Naive thymus-derived CD8-positive, alpha-beta T cell (primary cell): ENCODE data around the gene ST7. TPM values are rescaled to one million over a fixed set of nuclear protein-coding genes. Genes with fewer than 3 reads are reported as not detected.
A peak's percentile ranks its signal among the peaks of the same experiment; 100 is the strongest.

Experiments
- ATAC-seq, 2 donors: fragments of 150-1000 bp; cut with Tn5 transposase in 1 of 2; sonication (Bioruptor Pico), chemical (Tn5 transposase) in 1 of 2; 1 replicate in 1 of 2; 2 replicates in 1 of 2; pipeline ENCODE4 v1.10.0; 2021; ENCODE audit warnings: mild to moderate bottlenecking in 2 of 2, moderate library complexity in 2 of 2
- POLR2A ChIA-PET: fragments of 350-600 bp; sonication (Branson Sonifier 250); formaldehyde crosslinking; loops from one replicate; lab custom pipeline; 2021; ENCODE audit warnings: antibody characterized with exemption; lab: Charles Lee
- DNase-seq, 10 donors: peaks; one replicate each; pipeline versions ENCODE4 v3.0.0 to v3.0.0-alpha.2; 2020 to 2022
- H3K27ac Mint-ChIP-seq, 10 donors: one replicate each; pipeline ENCODE4 v1.8.0; 2020 to 2022; ENCODE audit warnings: mild to moderate bottlenecking in 10 of 10, mixed read lengths in 10 of 10, moderate library complexity in 4 of 10, inconsistent platforms in 1 of 10
- H3K27me3 Mint-ChIP-seq, 5 donors: one replicate each; pipeline ENCODE4 v1.8.0; 2021 to 2022; ENCODE audit warnings: mixed read lengths in 5 of 5
- H3K36me3 Mint-ChIP-seq, 3 donors: one replicate each; pipeline ENCODE4 v1.8.0; 2020 to 2022; ENCODE audit warnings: mixed read lengths in 3 of 3, mild to moderate bottlenecking in 2 of 3, inconsistent platforms in 1 of 3
- H3K4me1 Mint-ChIP-seq, 4 donors: one replicate each; pipeline ENCODE4 v1.8.0; 2021 to 2022; ENCODE audit warnings: mixed read lengths in 4 of 4
- H3K4me3 Mint-ChIP-seq, 10 donors: one replicate each; pipeline ENCODE4 v1.8.0; 2020 to 2022; ENCODE audit warnings: mild to moderate bottlenecking in 10 of 10, mixed read lengths in 10 of 10, moderate library complexity in 6 of 10, inconsistent platforms in 1 of 10
- H3K9me3 Mint-ChIP-seq, 9 donors: one replicate each; pipeline ENCODE4 v1.8.0; 2020 to 2022; ENCODE audit warnings: mixed read lengths in 9 of 9, mild to moderate bottlenecking in 3 of 9, inconsistent platforms in 1 of 9, moderate library complexity in 1 of 9
- polyA plus RNA-seq, 3 donors: library from polyadenylated mRNA; unstranded; fragments of 300-500 nt; fragmentation: Illumina TruSeq; gene quantifications; one replicate each; pipeline ENCODE4 v1.2.3, GENCODE V29; 2021
- total RNA-seq, 8 experiments: library from RNA in 2 of 8; stranded (reverse) in 2 of 8; gene quantifications; one replicate each; pipeline ENCODE4 v1.2.3 and lab custom pipeline; 2021 to 2026

Gene ST7
- total and polyA plus RNA-seq, 5 experiments from 2014 or later: 1.3 to 5.3 (median 3.0) TPM

GRCh38 chr7:117163101-117163500 is 209.8 kb downstream of the ST7 start:
- Mint-ChIP-seq H3K36me3 (no peaks in the 10 kb centered on the region), H3K9me3 (no peaks in the 10 kb centered on the region), H3K27ac (no peak overlapping the region), H3K4me1 (no peaks in the 10 kb centered on the region), H3K4me3 (no peak overlapping the region), H3K27me3 (no peaks in the 10 kb centered on the region)
- no peak for DNase-seq
- POLR2A ChIA-PET: no interaction called here
- ATAC-seq: no peak

- Mint-ChIP-seq H3K4me1 (no peaks in the 10 kb centered on the region), H3K27ac (no peak overlapping the region), H3K4me3 (no peak overlapping the region), H3K9me3 (no peaks in the 10 kb centered on the region), H3K27me3 (no peaks in the 10 kb centered on the region), H3K36me3 (no peaks in the 10 kb centered on the region)
- ATAC-seq (no peak), DNase-seq (no peak)
- POLR2A ChIA-PET: no interaction called here
Observed at GRCh38 chr7:117164620-117165019, 211.3 kb downstream of the ST7 start.

DNA sequence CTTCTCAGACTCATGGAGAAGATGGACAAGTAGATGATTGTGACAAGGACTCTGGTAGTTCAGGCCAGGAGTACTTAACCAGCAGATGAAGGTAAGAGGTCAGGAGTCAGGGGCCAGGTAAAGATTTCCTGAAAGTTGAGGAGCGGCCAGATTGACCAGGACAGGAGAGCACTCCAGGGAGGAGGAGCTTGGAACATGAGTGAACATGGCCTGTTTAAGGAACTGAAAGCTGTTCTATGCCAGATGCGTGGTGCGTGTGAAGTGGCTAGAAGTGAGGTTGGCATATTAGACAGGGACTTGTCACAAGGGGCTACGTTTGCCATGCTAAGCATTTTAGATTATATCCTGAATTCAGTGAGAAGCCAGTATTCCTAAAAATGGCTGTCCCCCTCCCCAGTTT is 212.4 kb downstream of the ST7 start:
- H3K27me3 Mint-ChIP-seq: no peaks in the 10 kb centered on the region
- POLR2A ChIA-PET: no interaction called here
- H3K4me1 Mint-ChIP-seq: no peaks in the 10 kb centered on the region
- H3K36me3 Mint-ChIP-seq: no peaks in the 10 kb centered on the region
- H3K9me3 Mint-ChIP-seq: no peaks in the 10 kb centered on the region
- no peak overlapping the region for H3K27ac Mint-ChIP-seq
- H3K4me3 Mint-ChIP-seq: no peak overlapping the region
- ATAC-seq (no peak), DNase-seq (no peak)

DNA sequence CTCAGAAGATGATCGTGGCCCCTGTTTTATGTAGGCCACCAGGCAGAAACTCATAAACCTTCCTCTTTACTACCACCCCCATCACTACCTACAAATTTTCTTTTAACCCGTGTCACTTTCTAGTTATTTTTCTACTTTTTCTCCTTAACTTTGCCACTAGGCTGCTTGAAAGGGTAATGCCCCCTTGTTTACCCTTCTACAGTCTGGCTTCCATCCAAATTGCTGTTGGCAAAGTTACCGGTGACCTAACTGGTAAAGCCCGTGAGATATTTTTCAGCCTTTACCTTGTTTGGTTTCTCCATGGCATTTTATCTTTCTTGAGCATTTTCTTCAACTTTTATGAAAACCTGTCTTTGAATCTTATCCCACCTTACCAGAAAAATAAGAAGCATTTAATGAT is 216.6 kb downstream of the ST7 start:
- DNase-seq (no peak), ATAC-seq (no peak)
- Mint-ChIP-seq H3K27me3 (no peaks in the 10 kb centered on the region), H3K9me3 (no peaks in the 10 kb centered on the region), H3K4me1 (no peaks in the 10 kb centered on the region), H3K4me3 (no peak overlapping the region), H3K27ac (no peak overlapping the region), H3K36me3 (peaks cover 6 to 22% (median 17%) of the 10 kb centered on the region in 3 donors)
- POLR2A ChIA-PET: no interaction called here

DNA sequence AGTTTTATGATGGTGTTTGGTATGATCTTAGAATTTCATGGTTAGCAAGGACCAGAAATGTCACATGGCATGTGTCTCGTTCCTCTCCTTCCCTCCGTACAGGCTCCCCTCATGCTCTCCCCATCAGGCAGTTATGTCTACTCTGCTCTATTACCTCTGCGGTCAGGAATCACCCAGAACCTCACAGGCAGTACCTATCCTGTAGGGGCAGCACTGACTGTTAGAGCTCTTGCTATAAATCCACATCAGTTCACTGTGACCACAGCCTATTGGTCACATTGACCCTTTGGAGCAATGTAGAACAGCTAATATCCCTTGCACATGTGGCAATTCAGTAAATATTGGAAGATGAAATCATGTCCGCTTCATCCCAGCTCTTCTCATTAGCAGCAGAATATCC is 217.8 kb downstream of the ST7 start:
- Mint-ChIP-seq H3K36me3 (peaks cover 6 to 22% (median 20%) of the 10 kb centered on the region in 3 donors), H3K27me3 (no peaks in the 10 kb centered on the region), H3K4me3 (no peak overlapping the region), H3K9me3 (no peaks in the 10 kb centered on the region), H3K27ac (peak overlapping the region in 1 of 10 donors; percentile 48), H3K4me1 (no peaks in the 10 kb centered on the region)
- DNase-seq (no peak), ATAC-seq (no peak)
- POLR2A ChIA-PET: no interaction called here

- POLR2A ChIA-PET: no interaction called here
Observed at GRCh38 chr7:117172283-117172682, 219.0 kb downstream of the ST7 start.

GRCh38 chr7:117173035-117173770 is 219.9 kb downstream of the ST7 start:
- no peaks in the 10 kb centered on the region for H3K27me3 Mint-ChIP-seq
- ATAC-seq (no peak), DNase-seq (no peak)
- peaks cover 6 to 25% (median 20%) of the 10 kb centered on the region in 3 donors for H3K36me3 Mint-ChIP-seq
- POLR2A ChIA-PET: no interaction called here
- no peak overlapping the region for H3K4me3 Mint-ChIP-seq
- H3K4me1 Mint-ChIP-seq: no peaks in the 10 kb centered on the region
- no peak overlapping the region for H3K27ac Mint-ChIP-seq
- H3K9me3 Mint-ChIP-seq: no peaks in the 10 kb centered on the region

More at GRCh38 chr7:117172283-117172682, 219.0 kb downstream of the ST7 start:
- Mint-ChIP-seq H3K9me3 (no peaks in the 10 kb centered on the region), H3K27me3 (no peaks in the 10 kb centered on the region), H3K4me3 (no peak overlapping the region), H3K36me3 (peaks cover 6 to 22% (median 20%) of the 10 kb centered on the region in 3 donors), H3K27ac (no peak overlapping the region), H3K4me1 (no peaks in the 10 kb centered on the region)
- DNase-seq (no peak), ATAC-seq (no peak)

DNA sequence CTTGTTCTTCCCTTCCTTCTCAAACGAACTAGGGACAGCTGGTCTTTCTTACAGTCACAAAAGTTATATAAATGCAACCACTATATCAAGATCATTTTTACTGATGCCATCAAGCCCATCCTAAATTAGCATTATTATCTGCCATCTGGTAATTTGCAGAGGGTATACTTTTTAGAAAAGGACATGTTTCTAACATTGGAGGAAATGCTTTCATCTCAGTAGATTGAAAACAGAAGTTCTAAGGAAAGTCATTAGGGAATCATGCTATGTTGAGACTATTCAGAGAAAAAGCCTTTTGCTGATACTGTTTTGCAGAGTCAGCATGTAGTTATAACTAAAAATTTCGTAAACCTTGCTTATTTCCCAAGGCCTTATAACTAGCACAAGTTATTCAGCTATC is 222.9 kb downstream of the ST7 start:
- ATAC-seq: no peak
- peaks cover 0 to 3% (median 0%) of the 10 kb centered on the region in 4 donors for H3K4me1 Mint-ChIP-seq

GRCh38 chr7:117178600-117178999 is 225.3 kb downstream of the ST7 start:
- Mint-ChIP-seq H3K27ac (no peak overlapping the region), H3K36me3 (peaks cover 4 to 8% (median 7%) of the 10 kb centered on the region in 3 donors), H3K4me1 (peaks cover 0 to 3% (median 0%) of the 10 kb centered on the region in 4 donors), H3K9me3 (no peaks in the 10 kb centered on the region), H3K4me3 (no peak overlapping the region), H3K27me3 (no peaks in the 10 kb centered on the region)
- DNase-seq (no peak), ATAC-seq (no peak)
- POLR2A ChIA-PET: no interaction called here

More for the DNA sequence above, 222.9 kb downstream of the ST7 start:
- POLR2A ChIA-PET: no interaction called here
- no peak overlapping the region for H3K27ac Mint-ChIP-seq
- H3K36me3 Mint-ChIP-seq: peaks cover 3 to 21% (median 19%) of the 10 kb centered on the region in 3 donors
- no peak overlapping the region for H3K4me3 Mint-ChIP-seq
- no peaks in the 10 kb centered on the region for H3K9me3 Mint-ChIP-seq
- no peaks in the 10 kb centered on the region for H3K27me3 Mint-ChIP-seq
- DNase-seq: no peak

DNA sequence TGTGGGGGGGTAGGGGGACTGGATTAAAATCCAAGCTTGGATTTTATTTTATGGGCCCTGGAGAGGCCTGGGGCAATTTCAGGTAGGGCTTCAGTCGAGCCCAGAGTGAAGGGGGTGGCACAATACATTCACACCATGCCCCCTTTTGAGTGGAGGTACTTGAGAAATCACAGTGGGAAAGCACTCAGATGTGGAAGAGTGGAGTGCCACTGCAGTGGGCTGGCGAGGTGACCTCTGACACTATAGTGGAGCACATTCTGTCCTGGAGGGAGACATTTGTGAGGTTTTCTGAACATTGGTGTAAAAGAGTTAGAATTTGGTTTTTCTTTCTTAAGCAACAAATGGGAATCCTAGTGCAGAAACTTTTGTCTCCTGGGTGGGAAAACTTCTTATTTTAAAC is 226.4 kb downstream of the ST7 start:
- H3K27me3 Mint-ChIP-seq: no peaks in the 10 kb centered on the region
- DNase-seq (no peak), ATAC-seq (no peak)
- H3K36me3 Mint-ChIP-seq: peaks cover 3 to 10% (median 4%) of the 10 kb centered on the region in 3 donors
- H3K4me3 Mint-ChIP-seq: no peak overlapping the region
- peaks cover 0 to 3% (median 0%) of the 10 kb centered on the region in 4 donors for H3K4me1 Mint-ChIP-seq
- H3K27ac Mint-ChIP-seq: peak overlapping the region in 1 of 10 donors; percentile 26
- H3K9me3 Mint-ChIP-seq: no peaks in the 10 kb centered on the region
- POLR2A ChIA-PET: no interaction called here

- Mint-ChIP-seq H3K27ac (no peak overlapping the region), H3K36me3 (peaks cover 0 to 10% (median 0%) of the 10 kb centered on the region in 3 donors), H3K4me3 (no peak overlapping the region), H3K4me1 (peaks cover 0 to 3% (median 0%) of the 10 kb centered on the region in 4 donors), H3K9me3 (no peaks in the 10 kb centered on the region), H3K27me3 (no peaks in the 10 kb centered on the region)
- DNase-seq (no peak), ATAC-seq (no peak)
- POLR2A ChIA-PET: interaction anchor here (0.6 kb wide), 1 partner anchor 270 kb away, joined by 3 read pairs; no protein-coding TSS in a partner anchor
Observed at GRCh38 chr7:117183729-117184128, 230.4 kb downstream of the ST7 start.

DNA sequence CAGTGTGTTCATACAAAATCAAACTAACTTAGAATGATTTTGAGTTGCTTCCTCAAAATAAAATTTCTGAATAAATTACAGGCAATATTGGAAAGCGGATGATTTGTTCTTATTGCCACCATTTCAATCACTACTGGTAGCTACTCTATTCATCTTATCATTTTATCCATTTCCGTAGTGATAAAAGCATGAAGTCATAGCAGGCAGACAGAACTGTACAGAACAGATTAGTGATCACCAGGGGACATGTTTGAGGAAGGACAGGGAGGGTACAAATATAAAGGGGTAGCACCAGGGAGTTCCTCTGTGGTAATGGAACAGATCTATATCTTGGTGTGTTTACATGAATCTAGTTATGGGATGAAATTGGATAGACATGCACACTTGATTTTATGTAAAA is 231.1 kb downstream of the ST7 start:
- no peaks in the 10 kb centered on the region for H3K27me3 Mint-ChIP-seq

DNA sequence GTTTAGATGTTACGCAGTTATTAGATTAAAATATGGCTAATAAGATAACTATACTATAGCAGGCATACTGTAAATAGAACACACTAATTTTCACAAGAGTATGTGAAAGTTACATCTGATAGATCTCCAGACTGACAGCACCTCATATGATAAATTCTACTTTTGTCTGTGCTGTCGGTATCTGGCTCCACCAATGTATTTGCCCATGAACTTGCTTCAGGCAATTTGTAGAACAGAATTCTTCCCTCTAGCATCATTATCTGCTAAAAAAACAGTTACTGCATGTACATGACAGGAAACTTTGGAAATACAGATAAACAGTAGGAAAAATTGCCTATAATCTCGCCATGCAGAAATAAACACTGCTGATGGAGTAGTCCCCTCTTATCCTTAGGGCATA is 231.8 kb downstream of the ST7 start:
- POLR2A ChIA-PET: no interaction called here
- H3K4me3 Mint-ChIP-seq: no peak overlapping the region
- no peak overlapping the region for H3K27ac Mint-ChIP-seq
- DNase-seq (no peak), ATAC-seq (no peak)
- H3K9me3 Mint-ChIP-seq: no peaks in the 10 kb centered on the region
- no peaks in the 10 kb centered on the region for H3K27me3 Mint-ChIP-seq
- no peaks in the 10 kb centered on the region for H3K4me1 Mint-ChIP-seq
- peaks cover 3 to 10% (median 3%) of the 10 kb centered on the region in 3 donors for H3K36me3 Mint-ChIP-seq

More for the DNA sequence above, 231.1 kb downstream of the ST7 start:
- POLR2A ChIA-PET: no interaction called here
- Mint-ChIP-seq H3K36me3 (peaks cover 0 to 10% (median 0%) of the 10 kb centered on the region in 3 donors), H3K9me3 (no peaks in the 10 kb centered on the region), H3K27ac (no peak overlapping the region), H3K4me3 (no peak overlapping the region), H3K4me1 (peaks cover 0 to under 1% (median 0%) of the 10 kb centered on the region in 4 donors)
- DNase-seq (no peak), ATAC-seq (no peak)
